GM23338 (cell line): ENCODE measurements around the gene PPP4R2.

Source experiments
- CREB1 ChIP-seq: fragments of 250-450 bp; sonication (Bioruptor Pico); IDR thresholded peaks from 2 replicates; pipeline ENCODE4 v1.5.0; 2020; ENCODE audit warnings: low read depth, mild to moderate bottlenecking, moderate library complexity
- ETS1 ChIP-seq: IDR thresholded peaks from 2 replicates; pipeline ENCODE4 v1.6.1; 2016; ENCODE audit warnings: antibody characterized with exemption
- EZH2 ChIP-seq: fragments of 200-600 bp; sonication (generic); IDR thresholded peaks from one replicate; pipeline ENCODE4 v1.8.0; 2017; ENCODE audit warnings: antibody characterized with exemption, mild to moderate bottlenecking, low read depth; ENCODE audit not compliant: unreplicated experiment
- EZH2phosphoT487 ChIP-seq: fragments of 200-600 bp; sonication (generic); IDR thresholded peaks from one replicate; pipeline ENCODE4 v1.8.1; 2018; ENCODE audit warnings: antibody characterized with exemption; ENCODE audit not compliant: unreplicated experiment
- JUNB ChIP-seq: IDR thresholded peaks from one replicate; pipeline ENCODE4 v1.6.1; 2016; ENCODE audit warnings: antibody characterized with exemption; ENCODE audit not compliant: unreplicated experiment
- NANOG ChIP-seq: IDR thresholded peaks from 2 replicates; pipeline ENCODE4 v1.6.1; 2016; ENCODE audit warnings: antibody characterized with exemption, borderline replicate concordance
- POLR2AphosphoS5 ChIP-seq: IDR thresholded peaks from 2 replicates; pipeline ENCODE4 v1.6.1; 2016; ENCODE audit warnings: antibody characterized with exemption, low read depth
- REST ChIP-seq: IDR thresholded peaks from one replicate; pipeline ENCODE4 v1.6.1; 2018; ENCODE audit warnings: antibody characterized with exemption; ENCODE audit not compliant: unreplicated experiment
- TF ChIP-seq, protein P1 (sequence below), 2 experiments: fragments of 200-600 bp in 1 of 2; sonication (generic) in 1 of 2; conservative IDR thresholded peaks; 2 replicates each; pipeline versions ENCODE4 v1.5.1 to v1.6.1; 2016 to 2017; ENCODE audit warnings: antibody characterized with exemption in 2 of 2, low read depth in 2 of 2, mild to moderate bottlenecking in 2 of 2, moderate library complexity in 1 of 2

GRCh38 chr3:73029321-73029796, 32.7 kb downstream of the PPP4R2 start:
- TF ChIP-seq POLR2AphosphoS5 (no peak), ETS1 (no peak), NANOG (no peak), EZH2 (no peak), REST (no peak), JUNB (no peak), EZH2phosphoT487 (no peak), CREB1 (CRISPR knock-in tag) (no peak)
- TF ChIP-seq, protein P1, sequence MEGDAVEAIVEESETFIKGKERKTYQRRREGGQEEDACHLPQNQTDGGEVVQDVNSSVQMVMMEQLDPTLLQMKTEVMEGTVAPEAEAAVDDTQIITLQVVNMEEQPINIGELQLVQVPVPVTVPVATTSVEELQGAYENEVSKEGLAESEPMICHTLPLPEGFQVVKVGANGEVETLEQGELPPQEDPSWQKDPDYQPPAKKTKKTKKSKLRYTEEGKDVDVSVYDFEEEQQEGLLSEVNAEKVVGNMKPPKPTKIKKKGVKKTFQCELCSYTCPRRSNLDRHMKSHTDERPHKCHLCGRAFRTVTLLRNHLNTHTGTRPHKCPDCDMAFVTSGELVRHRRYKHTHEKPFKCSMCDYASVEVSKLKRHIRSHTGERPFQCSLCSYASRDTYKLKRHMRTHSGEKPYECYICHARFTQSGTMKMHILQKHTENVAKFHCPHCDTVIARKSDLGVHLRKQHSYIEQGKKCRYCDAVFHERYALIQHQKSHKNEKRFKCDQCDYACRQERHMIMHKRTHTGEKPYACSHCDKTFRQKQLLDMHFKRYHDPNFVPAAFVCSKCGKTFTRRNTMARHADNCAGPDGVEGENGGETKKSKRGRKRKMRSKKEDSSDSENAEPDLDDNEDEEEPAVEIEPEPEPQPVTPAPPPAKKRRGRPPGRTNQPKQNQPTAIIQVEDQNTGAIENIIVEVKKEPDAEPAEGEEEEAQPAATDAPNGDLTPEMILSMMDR (conservative IDR thresholded peaks at IDR 0.05; ENCODE audit: low read depth in 2 of 2), result no peak
